ENCODE results near the gene SIGLEC6. TPM values are rescaled to one million over a fixed set of nuclear protein-coding genes. Genes with fewer than 3 reads are reported as not detected.

The SIGLEC6 gene
- not detected in 3 replicates for total RNA-seq
- long read RNA-seq: 0 reads

DNA sequence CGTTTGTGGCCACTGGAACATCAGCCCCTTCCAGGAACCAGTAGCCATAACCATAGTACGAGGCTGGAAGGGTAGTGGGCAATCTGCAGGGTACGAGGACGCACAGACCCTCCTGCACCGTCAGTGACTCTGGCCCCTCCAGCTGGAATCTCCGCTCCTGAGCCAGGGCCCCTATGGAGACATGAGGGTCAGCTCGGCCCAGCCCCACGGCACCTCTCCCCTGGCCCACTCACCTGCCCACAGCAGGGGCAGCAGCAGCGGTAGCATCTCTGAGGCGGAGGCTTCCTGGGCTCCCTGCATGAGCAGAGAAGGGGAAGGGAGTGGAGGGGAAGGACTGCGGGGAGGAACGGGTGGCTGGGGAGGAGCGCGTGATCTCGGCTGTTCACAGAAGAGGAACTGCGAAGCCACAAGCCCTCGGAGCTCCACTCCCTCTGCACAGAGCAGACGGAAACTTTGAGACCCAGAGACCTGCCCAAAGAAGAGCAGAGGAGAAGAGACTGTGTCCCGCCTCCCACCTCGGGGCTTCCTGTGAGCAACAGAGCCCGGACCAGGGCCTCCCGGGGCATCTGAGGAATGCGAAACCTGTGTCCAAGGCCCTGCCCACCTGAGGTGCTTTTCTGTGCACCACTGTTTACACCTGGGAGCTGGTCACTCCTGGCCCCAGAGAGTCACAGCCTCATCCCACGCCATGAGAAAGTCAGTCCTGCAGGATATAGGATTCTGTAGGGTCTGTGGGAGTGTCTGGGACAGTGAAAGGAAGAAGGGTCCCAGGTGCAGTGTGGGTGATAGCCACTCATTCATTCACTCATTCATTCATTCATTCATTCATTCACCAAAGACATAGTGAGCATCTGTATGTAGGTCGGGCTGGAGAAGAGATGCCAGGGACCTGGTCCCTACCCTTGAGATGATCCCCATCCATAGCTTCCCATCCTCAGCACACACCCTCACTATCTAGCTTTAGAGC, at the start of gene SIGLEC6:
SIGLEC6 (minus strand) TSS at position 322 of the 967 bp plus-strand sequence; CDS start at position 300, 22 bp downstream.
- DNase-seq (ENCODE audit: low spot score): peak; percentile 76
- Mint-ChIP-seq H3K36me3 (ENCODE audit: low read depth) (no peaks in the 10 kb centered on the region), H3K27me3 (ENCODE audit: low read depth) (no peaks in the 10 kb centered on the region)

GRCh38 chr19:51576850-51577249, 45.4 kb upstream of the SIGLEC6 start:
- Mint-ChIP-seq H3K4me1 (ENCODE audit: low read depth) (peaks cover 12% of the 10 kb centered on the region), H3K4me3 (ENCODE audit: unreplicated experiment) (no peak overlapping the region), H3K9me3 (ENCODE audit: low read depth) (no peaks in the 10 kb centered on the region), H3K27me3 (ENCODE audit: low read depth) (no peaks in the 10 kb centered on the region), H3K27ac (ENCODE audit: unreplicated experiment) (no peak overlapping the region), H3K36me3 (ENCODE audit: low read depth) (peaks cover 26% of the 10 kb centered on the region)
- no peak for DNase-seq (ENCODE audit: low spot score)
- TF ChIP-seq, protein P1, sequence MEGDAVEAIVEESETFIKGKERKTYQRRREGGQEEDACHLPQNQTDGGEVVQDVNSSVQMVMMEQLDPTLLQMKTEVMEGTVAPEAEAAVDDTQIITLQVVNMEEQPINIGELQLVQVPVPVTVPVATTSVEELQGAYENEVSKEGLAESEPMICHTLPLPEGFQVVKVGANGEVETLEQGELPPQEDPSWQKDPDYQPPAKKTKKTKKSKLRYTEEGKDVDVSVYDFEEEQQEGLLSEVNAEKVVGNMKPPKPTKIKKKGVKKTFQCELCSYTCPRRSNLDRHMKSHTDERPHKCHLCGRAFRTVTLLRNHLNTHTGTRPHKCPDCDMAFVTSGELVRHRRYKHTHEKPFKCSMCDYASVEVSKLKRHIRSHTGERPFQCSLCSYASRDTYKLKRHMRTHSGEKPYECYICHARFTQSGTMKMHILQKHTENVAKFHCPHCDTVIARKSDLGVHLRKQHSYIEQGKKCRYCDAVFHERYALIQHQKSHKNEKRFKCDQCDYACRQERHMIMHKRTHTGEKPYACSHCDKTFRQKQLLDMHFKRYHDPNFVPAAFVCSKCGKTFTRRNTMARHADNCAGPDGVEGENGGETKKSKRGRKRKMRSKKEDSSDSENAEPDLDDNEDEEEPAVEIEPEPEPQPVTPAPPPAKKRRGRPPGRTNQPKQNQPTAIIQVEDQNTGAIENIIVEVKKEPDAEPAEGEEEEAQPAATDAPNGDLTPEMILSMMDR (IDR thresholded peaks at IDR 0.05): no peak

More for the DNA sequence above, at the start of gene SIGLEC6:
- H3K4me3 Mint-ChIP-seq (ENCODE audit: unreplicated experiment): no peak within 1 kb of the TSS
- TF ChIP-seq, protein P1 (IDR thresholded peaks at IDR 0.05): no peak
- H3K9me3 Mint-ChIP-seq (ENCODE audit: low read depth): no peaks in the 10 kb centered on the region
- no peak within 1 kb of the TSS for H3K27ac Mint-ChIP-seq (ENCODE audit: unreplicated experiment)
- no peaks in the 10 kb centered on the region for H3K4me1 Mint-ChIP-seq (ENCODE audit: low read depth)

GRCh38 chr19:51573331-51573730, 41.9 kb upstream of the SIGLEC6 start:
- Mint-ChIP-seq H3K36me3 (ENCODE audit: low read depth) (peaks cover 14% of the 10 kb centered on the region), H3K9me3 (ENCODE audit: low read depth) (no peaks in the 10 kb centered on the region), H3K27ac (ENCODE audit: unreplicated experiment) (no peak overlapping the region), H3K27me3 (ENCODE audit: low read depth) (peaks cover 7% of the 10 kb centered on the region), H3K4me3 (ENCODE audit: unreplicated experiment) (no peak overlapping the region), H3K4me1 (ENCODE audit: low read depth) (peaks cover 24% of the 10 kb centered on the region)
- DNase-seq (ENCODE audit: low spot score): no peak
- TF ChIP-seq, protein P1 (IDR thresholded peaks at IDR 0.05): no peak

GRCh38 chr19:51572908-51573307, 41.4 kb upstream of the SIGLEC6 start:
- no peak overlapping the region for H3K4me3 Mint-ChIP-seq (ENCODE audit: unreplicated experiment)
- TF ChIP-seq, protein P1 (IDR thresholded peaks at IDR 0.05): no peak
- peaks cover 24% of the 10 kb centered on the region for H3K4me1 Mint-ChIP-seq (ENCODE audit: low read depth)
- peaks cover 11% of the 10 kb centered on the region for H3K27me3 Mint-ChIP-seq (ENCODE audit: low read depth)
- DNase-seq (ENCODE audit: low spot score): no peak
- no peak overlapping the region for H3K27ac Mint-ChIP-seq (ENCODE audit: unreplicated experiment)
- no peaks in the 10 kb centered on the region for H3K9me3 Mint-ChIP-seq (ENCODE audit: low read depth)
- peaks cover 14% of the 10 kb centered on the region for H3K36me3 Mint-ChIP-seq (ENCODE audit: low read depth)

GRCh38 chr19:51572410-51572809, 40.9 kb upstream of the SIGLEC6 start:
- peaks cover 14% of the 10 kb centered on the region for H3K36me3 Mint-ChIP-seq (ENCODE audit: low read depth)
- DNase-seq (ENCODE audit: low spot score): no peak
- H3K27me3 Mint-ChIP-seq (ENCODE audit: low read depth): peaks cover 15% of the 10 kb centered on the region
- TF ChIP-seq, protein P1 (IDR thresholded peaks at IDR 0.05): no peak
- H3K9me3 Mint-ChIP-seq (ENCODE audit: low read depth): no peaks in the 10 kb centered on the region
- peaks cover 24% of the 10 kb centered on the region for H3K4me1 Mint-ChIP-seq (ENCODE audit: low read depth)
- peak overlapping the region; percentile 94 for H3K4me3 Mint-ChIP-seq (ENCODE audit: unreplicated experiment)
- H3K27ac Mint-ChIP-seq (ENCODE audit: unreplicated experiment): no peak overlapping the region

Data from chondrocyte (in vitro differentiated cells).